ENCODE data around the gene SLC16A6. TPM values are rescaled to one million over a fixed set of nuclear protein-coding genes. Genes with fewer than 3 reads are reported as not detected.
"Not testable (repeated sequence)": the region's sequence is repeated elsewhere in the genome, so short reads cannot be mapped to it uniquely, and the experiment has no call there.

The SLC16A6 gene
- total RNA-seq, 1 donor from 2014 or later: 0.16 TPM

DNA sequence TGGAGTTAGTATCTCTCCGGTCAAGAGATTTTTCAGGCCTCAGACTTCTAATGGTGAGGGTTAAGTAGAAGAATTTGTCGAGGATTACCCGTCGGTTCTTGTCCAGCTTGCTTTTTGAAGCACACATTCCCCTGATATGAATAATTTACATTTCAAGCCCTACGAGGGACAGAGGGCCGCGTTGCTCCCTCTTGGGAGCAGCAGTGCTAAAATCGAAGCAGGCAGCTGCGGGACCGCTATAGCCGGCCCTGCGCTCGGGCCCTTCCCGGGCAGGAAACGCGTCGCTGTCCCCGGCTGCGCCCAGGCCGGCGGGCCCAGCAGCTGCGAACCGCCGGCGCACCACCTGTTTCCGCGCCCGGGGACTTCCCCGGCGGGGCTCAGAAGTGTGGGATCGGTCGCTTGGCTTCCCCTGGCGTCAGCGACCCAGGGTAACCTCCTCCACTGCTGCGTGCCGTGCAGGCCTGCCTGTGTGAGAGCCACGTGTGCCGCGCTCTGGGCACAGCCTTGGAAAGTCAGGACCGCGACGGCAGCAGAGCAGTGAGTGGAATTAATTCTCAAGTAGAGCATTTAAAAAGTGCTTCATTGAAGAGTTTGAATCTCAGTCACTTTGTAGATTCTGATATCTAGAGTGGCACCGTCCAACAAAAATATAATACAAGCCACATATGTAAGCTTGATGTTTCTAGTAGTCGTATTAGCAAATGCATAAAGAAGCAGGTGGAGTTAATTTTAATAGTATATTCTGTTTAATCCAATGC lies 31.9 kb downstream of the SLC16A6 start:
- intact Hi-C loops (cut with DNase I): not testable (repeated sequence)
- peak; percentile 91 for ATAC-seq
- peak; percentile 80 for DNase-seq (ENCODE audit: missing footprints)

DNA sequence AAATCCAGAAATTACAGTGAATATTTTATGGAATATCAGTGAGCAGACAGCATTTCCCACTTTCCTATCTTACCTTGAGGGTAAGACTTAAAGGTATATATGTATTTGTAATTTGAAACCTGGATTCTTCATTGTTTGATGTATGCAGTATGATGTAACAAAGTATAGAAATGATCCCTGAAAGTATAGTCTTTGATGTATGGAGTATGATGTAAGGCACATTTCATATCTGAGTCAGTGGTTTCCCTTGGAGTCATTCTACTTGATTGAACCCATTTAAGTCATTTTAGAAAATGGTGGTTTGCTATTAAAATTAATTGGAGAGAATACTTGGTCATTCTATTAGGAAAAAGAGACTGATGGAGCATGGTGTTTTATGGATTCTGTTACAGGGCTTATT lies 33.0 kb downstream of the SLC16A6 start:
- no peak for ATAC-seq
- intact Hi-C loops (cut with DNase I): no loop called here
- no peak for DNase-seq (ENCODE audit: missing footprints)

- intact Hi-C loops (cut with DNase I); ATAC-seq; DNase-seq (ENCODE audit: missing footprints): not testable (repeated sequence)
Measured at GRCh38 chr17:68256701-68257100, 34.2 kb downstream of the SLC16A6 start.

DNA sequence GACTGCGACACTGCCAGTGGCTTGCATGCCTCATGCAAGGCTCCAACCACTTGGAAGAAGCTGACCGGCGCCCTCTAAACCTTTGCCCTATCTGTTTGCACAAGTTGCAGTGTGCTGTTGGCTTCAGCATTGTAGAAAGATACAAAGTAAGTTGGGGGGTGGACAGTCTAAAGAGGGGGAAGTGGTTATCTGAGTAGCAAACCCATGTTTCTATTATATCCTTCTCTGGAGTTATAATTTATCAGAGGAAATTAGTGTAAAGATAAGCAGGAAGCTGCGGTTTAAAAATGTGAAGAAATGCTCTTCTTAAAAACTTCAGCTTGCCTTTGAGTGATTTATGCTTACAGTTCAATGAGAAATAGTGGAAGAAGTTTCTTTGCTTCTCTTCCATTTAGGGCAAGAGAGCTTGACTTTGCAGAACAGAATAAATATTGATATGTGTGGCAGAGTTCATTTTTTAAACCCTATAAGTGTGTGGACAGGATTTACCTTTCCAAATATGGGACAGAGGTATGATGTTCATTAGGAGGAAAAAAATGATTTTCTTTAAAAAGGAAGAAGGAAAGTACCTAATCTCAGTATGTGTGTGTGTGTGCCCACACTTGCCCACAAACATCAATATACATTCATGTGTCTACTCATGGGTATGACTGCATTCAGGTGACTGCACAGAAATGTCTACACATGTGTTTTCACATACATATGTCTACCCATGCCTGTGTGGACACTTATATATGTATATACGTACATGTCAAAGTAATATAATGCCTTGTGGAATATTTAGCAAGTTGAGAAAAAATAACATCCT lies 35.0 kb downstream of the SLC16A6 start:
- DNase-seq (ENCODE audit: missing footprints) (no peak), ATAC-seq (no peak)
- intact Hi-C loops (cut with DNase I): no loop called here

DNA sequence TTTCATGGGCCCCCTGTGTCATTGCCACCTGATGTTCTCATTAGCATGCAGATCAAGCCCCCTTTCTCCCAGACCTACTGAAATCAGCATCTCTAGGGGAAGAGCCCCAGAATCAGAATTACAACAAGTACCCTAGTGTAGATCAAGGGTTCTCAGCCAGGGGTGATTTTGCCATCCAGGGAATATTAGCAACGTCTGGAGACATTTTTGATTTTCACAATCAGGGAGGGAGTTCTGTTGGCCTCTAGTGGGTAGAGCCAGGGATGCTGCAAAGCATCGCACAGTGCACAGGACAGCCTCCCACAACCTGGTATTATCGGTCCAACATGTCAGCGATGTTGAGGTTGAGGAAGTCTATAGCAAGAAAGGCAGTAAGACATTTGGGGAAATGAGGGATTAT lies 35.8 kb downstream of the SLC16A6 start:
- intact Hi-C loops (cut with DNase I): no loop called here
- ATAC-seq: no peak
- DNase-seq (ENCODE audit: missing footprints): no peak

DNA sequence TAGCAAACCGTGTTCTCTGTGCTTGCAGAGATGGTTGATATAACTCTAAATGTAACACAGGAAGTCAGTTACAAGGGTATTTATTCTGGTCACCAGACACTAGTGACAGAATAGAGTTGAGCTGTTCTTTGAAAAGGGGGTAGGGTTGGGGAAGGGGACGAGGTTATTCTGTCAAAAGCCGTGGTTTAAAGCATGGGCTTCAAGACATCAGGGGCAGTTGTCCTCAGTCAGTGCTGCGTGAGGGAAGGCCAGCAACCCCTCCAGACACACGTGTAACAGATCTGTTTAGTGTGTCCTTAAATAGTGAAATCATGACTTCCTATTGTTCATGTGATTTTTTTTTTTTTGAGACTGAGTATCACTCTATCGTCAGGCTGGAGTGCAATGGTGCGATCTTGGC lies 37.5 kb downstream of the SLC16A6 start:
- intact Hi-C loops (cut with DNase I); DNase-seq (ENCODE audit: missing footprints); ATAC-seq: not testable (repeated sequence)

DNA sequence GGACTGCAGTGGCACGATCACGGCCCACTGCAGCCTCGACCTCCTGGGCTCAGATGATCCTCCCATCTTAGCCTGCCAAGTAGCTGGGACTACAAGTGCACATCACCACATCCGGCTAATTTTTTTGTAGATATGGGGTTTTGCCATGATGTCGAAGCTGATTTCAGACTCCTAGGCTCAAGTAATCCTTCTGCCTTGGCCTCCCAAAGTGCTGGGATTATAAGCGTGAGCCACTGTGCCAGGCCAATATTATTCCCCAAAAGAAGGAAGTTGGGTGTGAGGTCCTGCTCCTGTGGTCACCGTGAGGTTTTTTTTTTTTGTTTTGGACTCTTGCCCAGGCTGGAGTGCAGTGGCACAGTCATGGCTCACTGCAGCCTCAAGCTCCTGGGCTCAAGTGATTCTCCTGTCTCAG lies 41.6 kb downstream of the SLC16A6 start:
- no peak for DNase-seq (ENCODE audit: missing footprints)
- no peak for ATAC-seq
- intact Hi-C loops (cut with DNase I): loop anchor here (5.0 kb wide), 2 partner anchors 42 to 213 kb away; no protein-coding TSS in a partner anchor

DNA sequence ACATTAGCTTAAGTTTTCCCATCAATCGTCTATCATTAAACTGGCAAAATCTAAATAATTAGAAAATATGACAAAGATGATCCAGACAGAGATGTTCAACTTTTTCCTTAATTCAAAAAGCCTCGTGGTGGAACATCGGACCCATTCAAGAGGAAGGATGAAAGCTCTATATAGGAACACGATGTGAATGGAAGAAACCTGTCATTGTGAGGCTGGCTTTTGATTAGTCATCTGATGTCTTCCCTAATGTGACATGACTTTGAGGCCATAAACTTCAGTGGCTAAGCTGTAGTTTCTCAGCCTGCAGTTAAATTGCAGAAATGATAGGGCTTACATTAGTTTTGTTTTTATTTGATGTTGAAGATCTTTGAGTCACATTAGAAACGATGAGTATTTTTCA lies 42.0 kb downstream of the SLC16A6 start:
- intact Hi-C loops (cut with DNase I): loop anchor here (5.0 kb wide), 2 partner anchors 42 to 213 kb away; no protein-coding TSS in a partner anchor
- no peak for DNase-seq (ENCODE audit: missing footprints)
- no peak for ATAC-seq

DNA sequence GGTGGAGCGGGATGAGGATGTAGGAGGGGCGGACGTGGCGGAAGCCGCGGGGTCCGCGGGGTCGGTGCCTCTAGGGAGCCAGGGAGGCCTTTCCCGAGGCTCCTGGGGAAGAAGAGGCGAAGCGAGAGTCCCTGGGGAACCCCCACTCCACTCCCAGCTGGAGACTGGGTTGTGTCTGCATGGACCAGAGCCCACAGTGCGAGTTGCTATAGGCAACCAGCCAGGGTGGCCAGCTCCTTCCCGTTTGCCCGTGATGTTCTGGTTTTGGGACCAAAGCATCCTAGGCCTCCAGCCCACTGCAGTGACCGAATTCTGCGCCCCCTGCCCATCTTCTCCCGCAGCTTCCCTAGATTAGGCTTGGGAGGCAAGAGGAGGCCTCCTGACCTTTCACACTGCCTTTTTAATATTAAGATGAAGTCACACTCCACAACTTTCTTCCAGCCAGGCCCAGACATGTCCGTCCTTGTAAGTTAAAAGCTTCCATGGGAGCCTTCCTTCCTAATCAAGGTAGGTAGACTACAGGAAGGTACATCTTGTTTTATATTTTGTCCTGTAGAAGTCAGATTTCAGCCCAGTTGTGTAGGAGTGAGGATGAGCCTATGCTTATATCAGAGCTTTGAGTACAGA lies 42.6 kb downstream of the SLC16A6 start:
- no peak for DNase-seq (ENCODE audit: missing footprints)
- intact Hi-C loops (cut with DNase I): loop anchor here (5.0 kb wide), 2 partner anchors 41 to 214 kb away; no protein-coding TSS in a partner anchor
- ATAC-seq: peak; percentile 46

- DNase-seq (ENCODE audit: missing footprints) (peak; percentile 98), ATAC-seq (peak; percentile 99)
- intact Hi-C loops (cut with DNase I): loop anchor here (5.0 kb wide), 2 partner anchors 40 to 215 kb away; no protein-coding TSS in a partner anchor
Measured at GRCh38 chr17:68247445-68248198, 43.3 kb downstream of the SLC16A6 start, which contains the start of gene AMZ2. AMZ2 (plus strand) TSS chr17:68248043; CDS start chr17:68250188, 2,145 bp downstream.

- ATAC-seq (no peak), DNase-seq (ENCODE audit: missing footprints) (no peak)
- intact Hi-C loops (cut with DNase I): loop anchor here (5.0 kb wide), 2 partner anchors 39 to 216 kb away; no protein-coding TSS in a partner anchor
Measured at GRCh38 chr17:68246271-68247028, 44.5 kb downstream of the SLC16A6 start.

DNA sequence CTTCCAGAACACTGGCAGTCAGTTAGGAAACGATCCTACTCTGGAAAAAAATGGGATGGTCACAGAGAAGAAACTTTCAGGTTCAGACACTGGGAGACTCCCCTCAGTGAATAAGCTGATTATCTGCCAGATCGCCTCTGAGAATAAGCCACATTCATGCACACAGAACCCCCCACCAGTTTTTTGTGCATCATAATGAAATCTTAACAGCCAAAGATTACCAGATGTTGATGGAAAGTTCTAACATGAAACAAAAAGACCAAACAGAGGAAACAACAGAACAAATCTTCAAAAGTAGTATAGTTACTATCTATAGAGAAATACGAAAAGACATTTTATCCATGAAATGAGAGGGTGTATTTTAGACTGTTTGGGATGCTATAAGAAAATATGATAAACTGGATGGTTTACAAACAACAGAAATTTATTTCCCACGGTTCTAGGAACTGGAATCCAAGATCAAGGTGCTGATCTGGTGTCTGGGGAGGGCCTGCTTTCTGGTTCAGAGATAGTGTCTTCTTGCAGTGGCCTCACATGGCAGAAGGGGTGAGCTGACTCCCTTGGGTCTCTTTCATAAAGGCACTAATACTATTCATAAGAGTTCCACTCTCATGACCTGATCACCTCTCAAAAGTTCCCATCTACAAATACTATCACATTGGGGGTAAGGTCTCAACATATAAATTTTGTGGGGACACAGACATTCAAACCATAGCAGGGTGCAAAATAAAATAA lies 51.1 kb downstream of the SLC16A6 start:
- ATAC-seq: no peak
- intact Hi-C loops (cut with DNase I): no loop called here
- DNase-seq (ENCODE audit: missing footprints): no peak

- intact Hi-C loops (cut with DNase I): no loop called here
- DNase-seq (ENCODE audit: missing footprints) (no peak), ATAC-seq (no peak)
Measured at GRCh38 chr17:68238871-68239253, 52.1 kb downstream of the SLC16A6 start.

DNA sequence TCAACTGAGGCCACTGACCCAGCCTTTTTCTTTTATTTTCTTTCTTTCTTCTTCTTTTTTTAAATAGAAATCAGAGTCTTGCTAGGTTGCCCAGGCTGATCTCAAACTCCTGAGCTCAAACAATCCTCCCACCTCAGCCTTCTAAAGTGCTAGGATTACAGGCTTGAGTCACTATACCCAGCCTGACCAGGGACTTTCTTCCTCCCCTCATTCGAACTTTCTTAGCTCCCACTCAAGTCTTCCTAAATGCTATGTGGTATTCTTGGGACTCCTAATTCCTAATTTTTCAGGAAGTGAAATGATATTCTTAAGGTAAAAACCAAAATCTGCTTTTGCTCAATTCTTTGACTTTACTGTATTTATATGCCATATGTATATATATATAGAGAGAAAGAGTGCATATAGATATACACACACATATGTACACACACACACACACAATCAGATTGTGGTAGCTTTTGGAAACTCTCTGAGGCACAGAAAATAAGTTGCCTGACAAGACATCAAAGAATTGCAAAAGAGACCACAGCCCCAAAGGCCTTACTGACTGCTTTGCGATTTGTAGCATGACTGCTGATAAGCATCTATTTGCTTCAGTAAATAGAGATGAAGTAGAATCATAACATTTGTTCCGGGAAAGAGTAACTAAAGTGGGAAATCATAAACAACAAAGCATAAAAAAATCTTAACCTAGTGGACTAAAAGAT lies 52.6 kb downstream of the SLC16A6 start:
- DNase-seq (ENCODE audit: missing footprints) (no peak), ATAC-seq (no peak)
- intact Hi-C loops (cut with DNase I): no loop called here

GRCh38 chr17:68237369-68238163 lies 53.4 kb downstream of the SLC16A6 start:
- ATAC-seq: peak; percentile 21

GRCh38 chr17:68235336-68235791 lies 55.6 kb downstream of the SLC16A6 start:
- DNase-seq (ENCODE audit: missing footprints) (peak; percentile 81), ATAC-seq (peak; percentile 88)
- intact Hi-C loops (cut with DNase I): not testable (repeated sequence)

More at GRCh38 chr17:68237369-68238163, 53.4 kb downstream of the SLC16A6 start:
- intact Hi-C loops (cut with DNase I); DNase-seq (ENCODE audit: missing footprints): not testable (repeated sequence)
